A673 (cell line): ENCODE results near the gene LPXN.

Experiments used
- CTCF ChIP-seq: fragments of 300-800, 200-600 bp; sonication (generic); conservative IDR thresholded peaks from 2 replicates; pipeline ENCODE4 v1.5.1; 2017; ENCODE audit warnings: low read depth, mild to moderate bottlenecking, antibody characterized with exemption, low read length, moderate library complexity, mixed read lengths
- EZH2 ChIP-seq: fragments of 200-600 bp; sonication (generic); IDR thresholded peaks from 2 replicates; pipeline ENCODE4 v1.6.1; 2017; ENCODE audit warnings: borderline replicate concordance, low read depth, mild to moderate bottlenecking, mixed read lengths, antibody characterized with exemption, low read length; ENCODE audit not compliant: poor library complexity, severe bottlenecking

GRCh38 chr11:58511636-58512035, 64.0 kb downstream of the LPXN start:
- TF ChIP-seq CTCF: no peak
- TF ChIP-seq EZH2: no peak
